ENCODE measurements around the gene HDAC8.

DNA sequence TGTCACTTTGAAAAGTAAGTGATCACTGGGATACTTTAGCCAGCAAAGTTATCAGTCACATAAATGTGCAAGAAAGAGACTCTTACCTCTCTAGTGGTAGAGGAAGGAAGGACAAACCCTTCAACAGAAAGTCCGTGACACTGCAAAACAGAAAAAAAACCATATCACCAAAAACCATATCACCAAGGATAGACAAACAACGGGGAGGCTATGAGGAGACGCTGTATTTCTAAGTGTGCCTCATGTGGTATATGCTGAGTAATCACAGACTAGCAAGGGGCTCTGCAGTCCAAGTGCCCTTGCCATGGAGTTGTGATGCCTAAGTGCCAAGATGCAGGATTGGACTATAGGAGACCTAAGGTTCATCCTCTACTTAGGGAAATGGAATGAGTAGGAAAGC lies 11.5 kb upstream of the HDAC8 start:
- TF ChIP-seq, protein P1, sequence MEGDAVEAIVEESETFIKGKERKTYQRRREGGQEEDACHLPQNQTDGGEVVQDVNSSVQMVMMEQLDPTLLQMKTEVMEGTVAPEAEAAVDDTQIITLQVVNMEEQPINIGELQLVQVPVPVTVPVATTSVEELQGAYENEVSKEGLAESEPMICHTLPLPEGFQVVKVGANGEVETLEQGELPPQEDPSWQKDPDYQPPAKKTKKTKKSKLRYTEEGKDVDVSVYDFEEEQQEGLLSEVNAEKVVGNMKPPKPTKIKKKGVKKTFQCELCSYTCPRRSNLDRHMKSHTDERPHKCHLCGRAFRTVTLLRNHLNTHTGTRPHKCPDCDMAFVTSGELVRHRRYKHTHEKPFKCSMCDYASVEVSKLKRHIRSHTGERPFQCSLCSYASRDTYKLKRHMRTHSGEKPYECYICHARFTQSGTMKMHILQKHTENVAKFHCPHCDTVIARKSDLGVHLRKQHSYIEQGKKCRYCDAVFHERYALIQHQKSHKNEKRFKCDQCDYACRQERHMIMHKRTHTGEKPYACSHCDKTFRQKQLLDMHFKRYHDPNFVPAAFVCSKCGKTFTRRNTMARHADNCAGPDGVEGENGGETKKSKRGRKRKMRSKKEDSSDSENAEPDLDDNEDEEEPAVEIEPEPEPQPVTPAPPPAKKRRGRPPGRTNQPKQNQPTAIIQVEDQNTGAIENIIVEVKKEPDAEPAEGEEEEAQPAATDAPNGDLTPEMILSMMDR (IDR thresholded peaks at IDR 0.05), result no peak
- TF ChIP-seq POLR2A (IDR thresholded peaks at IDR 0.05), result no peak

All from adrenal gland (tissue), 5 donors.